ENCODE data around the gene NPAT. TPM values are rescaled to one million over a fixed set of nuclear protein-coding genes. Genes with fewer than 3 reads are reported as not detected.

The NPAT gene
- total and polyA plus RNA-seq, 5 experiments from 2014 or later: 34.9 to 75.8 (median 52.8) TPM

DNA sequence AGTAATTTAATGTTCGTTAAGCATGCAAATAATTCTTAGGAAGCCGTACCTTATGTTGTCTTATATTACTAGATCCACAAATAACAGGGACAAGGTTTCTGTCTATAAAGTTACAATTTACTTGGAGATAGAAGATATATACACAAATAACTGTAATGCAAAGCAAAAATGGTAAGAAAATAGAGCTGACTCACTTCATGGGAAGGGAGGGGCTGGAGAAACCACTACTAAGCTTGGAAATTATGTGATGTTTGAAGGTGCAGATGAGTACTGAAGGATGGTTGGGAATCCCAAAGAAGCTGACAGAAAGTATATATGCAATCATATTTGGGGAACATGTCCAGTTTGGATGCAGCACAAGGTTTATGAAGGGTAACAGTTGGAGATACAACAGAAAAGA, 4.0 kb downstream of the NPAT start:
- ATAC-seq: no peak
- H3K4me3 Mint-ChIP-seq: peak overlapping the region in 4 of 10 donors; percentile 20 to 73 (median 52)
- H3K9me3 Mint-ChIP-seq: no peaks in the 10 kb centered on the region
- peaks cover 44 to 74% (median 69%) of the 10 kb centered on the region in 4 donors for H3K4me1 Mint-ChIP-seq
- peak overlapping the region in 7 of 10 donors; percentile 9 to 71 (median 39) for H3K27ac Mint-ChIP-seq
- POLR2A ChIA-PET: interaction anchor here (0.5 to 1.6 kb wide), 5 partner anchors 13 to 108 kb away, joined by 3 to 11 read pairs (median 5); no protein-coding TSS in a partner anchor
- peaks cover 0 to 55% (median 4%) of the 10 kb centered on the region in 3 donors for H3K36me3 Mint-ChIP-seq
- no peaks in the 10 kb centered on the region for H3K27me3 Mint-ChIP-seq
- no peak for DNase-seq

DNA sequence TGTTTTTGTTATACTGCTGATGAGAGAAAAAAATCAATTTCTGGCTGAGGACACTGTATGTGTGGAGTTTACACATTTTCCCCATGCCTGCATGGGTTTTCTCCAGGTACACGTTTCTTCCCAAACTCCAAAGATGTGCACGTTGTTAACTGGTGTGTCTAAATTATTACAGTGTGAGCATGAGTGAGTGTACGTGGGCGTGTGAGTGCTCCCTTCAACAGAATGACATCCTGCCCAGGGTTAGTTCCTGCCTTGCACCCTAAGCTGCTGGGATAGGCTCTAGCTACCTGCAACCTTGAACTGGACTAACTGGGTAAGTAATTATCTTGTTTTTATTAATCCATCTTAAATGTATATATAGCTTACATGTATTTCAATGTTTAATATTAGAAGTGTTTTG, 5.5 kb downstream of the NPAT start:
- peaks cover 0 to 68% (median 15%) of the 10 kb centered on the region in 3 donors for H3K36me3 Mint-ChIP-seq
- POLR2A ChIA-PET: interaction anchor here (0.5 to 0.6 kb wide), 2 partner anchors 21 to 36 kb away, joined by 3 to 4 read pairs; no protein-coding TSS in a partner anchor
- peak; percentile 43 to 61 for ATAC-seq
- no peaks in the 10 kb centered on the region for H3K9me3 Mint-ChIP-seq
- H3K27ac Mint-ChIP-seq: peak overlapping the region; percentile 4 to 76 (median 64)
- H3K4me1 Mint-ChIP-seq: peaks cover 45 to 85% (median 79%) of the 10 kb centered on the region in 4 donors
- peak in 1 of 10 donors; percentile 24 for DNase-seq
- H3K4me3 Mint-ChIP-seq: peak overlapping the region; percentile 31 to 74 (median 66)
- no peaks in the 10 kb centered on the region for H3K27me3 Mint-ChIP-seq

DNA sequence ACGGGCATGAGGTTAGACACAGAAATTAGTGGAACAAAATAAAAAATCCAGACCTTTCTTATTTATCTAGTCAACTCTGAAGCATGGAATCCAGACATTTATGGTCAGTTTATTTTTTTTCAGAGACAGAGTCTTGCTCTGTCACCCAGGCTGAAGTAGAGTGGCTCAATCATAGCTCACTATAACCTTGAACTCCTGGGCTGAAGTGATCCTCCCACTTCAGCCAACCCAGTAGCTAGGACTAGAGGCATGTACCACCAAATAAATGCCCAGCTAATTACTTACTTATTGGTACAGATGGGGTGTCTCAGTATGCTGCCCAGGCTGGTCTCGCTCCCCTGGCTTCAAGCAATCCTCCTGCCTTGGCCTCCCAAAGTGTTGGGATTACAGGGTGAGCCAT, 8.7 kb downstream of the NPAT start:
- H3K4me3 Mint-ChIP-seq: peak overlapping the region in 8 of 10 donors; percentile 4 to 64 (median 42)

DNA sequence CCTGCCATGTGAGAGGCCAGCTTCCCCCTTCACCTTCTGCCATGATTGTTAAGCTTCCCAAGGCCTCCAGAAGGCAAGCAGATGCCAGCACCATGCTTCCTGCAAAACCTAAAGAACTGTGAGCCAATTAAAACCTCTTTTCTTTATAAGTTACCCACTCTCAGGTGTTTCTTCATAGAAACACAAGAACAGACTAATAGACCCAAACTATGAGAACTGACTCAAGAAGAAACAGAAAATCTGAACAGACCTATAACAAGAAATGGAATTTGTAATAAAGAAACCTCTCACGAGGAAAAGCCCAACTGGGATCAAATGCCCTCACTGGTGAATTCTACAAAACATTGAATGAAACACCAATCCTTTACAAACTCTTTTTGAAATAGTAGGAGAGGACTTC, 12.0 kb downstream of the NPAT start:
- DNase-seq: no peak
- H3K27ac Mint-ChIP-seq: peak overlapping the region; percentile 20 to 78 (median 64)
- peaks cover 27 to 74% (median 69%) of the 10 kb centered on the region in 4 donors for H3K4me1 Mint-ChIP-seq
- POLR2A ChIA-PET: interaction anchor here (1.7 kb wide), 1 partner anchor 12 kb away, joined by 6 read pairs; the partner anchor contains the start of genes ATM and NPAT
- H3K4me3 Mint-ChIP-seq: peak overlapping the region in 8 of 10 donors; percentile 20 to 71 (median 32)
- H3K27me3 Mint-ChIP-seq: no peaks in the 10 kb centered on the region
- H3K36me3 Mint-ChIP-seq: peaks cover 20 to 95% (median 67%) of the 10 kb centered on the region in 3 donors
- no peak for ATAC-seq
- H3K9me3 Mint-ChIP-seq: peaks cover 0 to 9% (median 0%) of the 10 kb centered on the region in 9 donors

More for the DNA sequence above, 8.7 kb downstream of the NPAT start:
- ATAC-seq (no peak), DNase-seq (no peak)
- POLR2A ChIA-PET: interaction anchor here (0.7 to 1.4 kb wide), 2 partner anchors 12 to 82 kb away, joined by 3 to 6 read pairs; no protein-coding TSS in a partner anchor
- Mint-ChIP-seq H3K27me3 (no peaks in the 10 kb centered on the region), H3K27ac (peak overlapping the region in 9 of 10 donors; percentile 9 to 71 (median 43)), H3K36me3 (peaks cover 13 to 84% (median 37%) of the 10 kb centered on the region in 3 donors), H3K4me1 (peaks cover 35 to 84% (median 77%) of the 10 kb centered on the region in 4 donors), H3K9me3 (peaks cover 0 to 3% (median 0%) of the 10 kb centered on the region in 9 donors)

DNA sequence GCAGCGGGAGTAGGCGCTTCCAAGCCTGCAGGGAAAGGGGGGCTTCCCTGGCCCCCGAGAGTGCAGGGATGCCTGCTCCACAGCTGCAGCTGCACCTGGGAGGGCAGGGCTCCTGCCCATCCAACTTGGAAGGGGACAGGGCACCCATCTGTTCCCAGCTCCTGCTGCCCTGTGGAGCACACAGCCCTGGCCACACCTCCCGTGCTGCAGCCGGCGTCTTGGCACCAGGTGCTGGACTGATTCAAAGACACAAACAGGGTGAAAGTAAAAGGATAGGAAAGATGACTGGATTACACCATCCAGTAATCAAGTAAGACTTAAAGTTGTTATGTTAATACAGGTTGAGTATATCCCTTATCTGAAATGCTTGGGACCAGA, 14.8 kb downstream of the NPAT start:
- DNase-seq: no peak
- Mint-ChIP-seq H3K4me3 (no peak overlapping the region), H3K27ac (peak overlapping the region in 2 of 10 donors; percentile 16 to 24), H3K27me3 (no peaks in the 10 kb centered on the region), H3K36me3 (peaks cover 31 to 97% (median 78%) of the 10 kb centered on the region in 3 donors), H3K9me3 (peaks cover 0 to 20% (median 5%) of the 10 kb centered on the region in 9 donors), H3K4me1 (peaks cover 28 to 75% (median 68%) of the 10 kb centered on the region in 4 donors)
- POLR2A ChIA-PET: no interaction called here
- ATAC-seq: no peak

DNA sequence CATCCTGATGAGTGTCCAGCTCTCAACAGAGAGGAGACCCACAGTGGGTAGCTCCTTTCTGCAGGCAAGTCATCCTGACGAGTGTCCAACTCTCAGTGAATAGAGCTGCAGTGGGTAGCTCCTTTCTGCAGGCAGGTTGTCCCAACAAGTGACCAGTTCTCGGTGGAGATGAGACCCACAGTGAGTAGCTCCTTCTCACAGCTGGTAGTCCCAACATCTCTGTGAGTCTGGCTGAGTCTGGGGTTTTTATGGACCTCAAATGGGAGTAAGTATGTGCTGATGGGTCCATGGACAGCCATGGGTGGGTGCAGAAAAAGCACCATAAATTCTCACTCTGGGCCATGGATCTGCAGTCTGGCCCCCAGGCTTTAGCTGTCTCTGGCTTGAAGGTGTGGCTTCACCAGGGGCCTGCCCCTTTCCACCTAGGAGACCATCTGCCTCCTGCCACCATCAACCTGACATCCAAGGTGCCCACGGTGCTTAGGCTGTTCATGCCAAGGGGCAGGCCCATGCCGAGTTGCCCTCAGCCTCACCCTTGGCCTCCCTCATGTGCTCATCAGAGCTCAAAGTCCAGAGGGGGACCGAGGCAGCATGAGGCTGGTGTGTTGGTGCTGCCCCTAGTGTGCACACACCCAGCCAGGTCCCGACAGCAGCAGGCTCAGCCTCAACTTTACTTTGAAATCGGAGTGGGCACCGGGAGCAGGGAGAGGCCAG, 15.3 kb downstream of the NPAT start:
- H3K4me3 Mint-ChIP-seq: no peak overlapping the region
- H3K4me1 Mint-ChIP-seq: peaks cover 30 to 75% (median 69%) of the 10 kb centered on the region in 4 donors
- H3K36me3 Mint-ChIP-seq: peaks cover 31 to 95% (median 74%) of the 10 kb centered on the region in 3 donors
- no peak overlapping the region for H3K27ac Mint-ChIP-seq
- no peak for DNase-seq
- POLR2A ChIA-PET: interaction anchor here (0.6 to 1.0 kb wide), 3 partner anchors 15 to 118 kb away, joined by 3 to 7 read pairs (median 3); partner anchors contain the start of gene NPAT
- H3K27me3 Mint-ChIP-seq: no peaks in the 10 kb centered on the region
- no peak for ATAC-seq
- H3K9me3 Mint-ChIP-seq: peaks cover 0 to 20% (median 5%) of the 10 kb centered on the region in 9 donors

DNA sequence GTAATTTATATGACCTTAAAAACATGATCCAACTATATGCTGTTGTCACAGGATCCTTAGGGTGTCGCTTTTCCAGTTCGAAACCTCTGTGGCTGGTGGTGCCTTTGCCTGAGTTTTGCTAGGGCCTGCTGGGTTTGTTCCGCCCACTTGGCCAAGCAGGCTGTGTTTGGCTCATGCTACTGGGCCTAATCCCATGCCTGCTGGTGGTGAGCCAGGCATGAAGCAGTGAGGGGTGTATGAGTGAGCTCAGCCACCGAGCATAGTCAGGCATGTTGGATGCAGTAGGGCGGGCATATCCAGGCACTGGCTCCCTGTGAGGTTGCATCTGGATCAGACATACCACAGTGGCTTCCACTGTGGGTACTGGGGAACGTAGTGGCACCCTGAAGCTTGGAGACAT, 16.3 kb downstream of the NPAT start:
- Mint-ChIP-seq H3K4me3 (peak overlapping the region in 4 of 10 donors; percentile 22 to 38 (median 28)), H3K4me1 (peaks cover 28 to 79% (median 70%) of the 10 kb centered on the region in 4 donors), H3K9me3 (peaks cover 0 to 20% (median 5%) of the 10 kb centered on the region in 9 donors), H3K36me3 (peaks cover 31 to 86% (median 65%) of the 10 kb centered on the region in 3 donors), H3K27me3 (no peaks in the 10 kb centered on the region), H3K27ac (peak overlapping the region in 1 of 10 donors; percentile 66)
- DNase-seq: no peak
- no peak for ATAC-seq
- POLR2A ChIA-PET: interaction anchor here (0.7 to 2.1 kb wide), 4 partner anchors 16 to 75 kb away, joined by 3 to 5 read pairs (median 3); partner anchors contain the start of genes ATM and NPAT

DNA sequence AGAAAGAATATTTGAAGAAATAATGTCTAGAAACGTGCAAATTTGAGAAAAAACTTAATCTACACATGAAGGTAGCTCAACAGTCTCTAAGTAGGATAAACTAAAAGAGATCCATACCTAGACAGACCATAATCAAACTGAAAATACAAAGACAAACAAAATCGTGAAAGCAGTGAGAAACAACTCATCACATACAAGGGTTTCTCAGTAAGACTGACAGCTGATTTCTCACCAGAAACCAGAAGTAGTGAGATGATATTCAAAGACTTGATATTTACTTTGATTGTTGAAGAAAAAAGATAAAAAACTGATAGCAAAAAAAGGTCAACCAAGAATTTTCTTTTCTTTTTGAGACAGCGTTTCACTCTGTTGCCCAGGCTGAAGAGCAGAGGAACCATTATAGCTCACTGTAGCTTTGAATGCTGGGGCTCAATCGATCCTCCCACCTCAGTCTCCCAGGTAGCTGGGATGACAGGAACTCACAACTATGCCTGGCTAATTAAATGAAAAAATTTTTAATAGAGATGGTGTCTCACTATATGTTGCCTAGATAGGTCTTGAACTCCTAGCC, 17.4 kb downstream of the NPAT start:
- Mint-ChIP-seq H3K27ac (peak overlapping the region in 3 of 10 donors; percentile 21 to 61 (median 24)), H3K36me3 (peaks cover 21 to 76% (median 54%) of the 10 kb centered on the region in 3 donors), H3K27me3 (no peaks in the 10 kb centered on the region), H3K4me3 (peak overlapping the region in 2 of 10 donors; percentile 41 to 65), H3K4me1 (peaks cover 25 to 80% (median 71%) of the 10 kb centered on the region in 4 donors), H3K9me3 (peaks cover 0 to 20% (median 5%) of the 10 kb centered on the region in 9 donors)
- DNase-seq (no peak), ATAC-seq (no peak)
- POLR2A ChIA-PET: interaction anchor here (2.1 kb wide), 1 partner anchor 19 kb away, joined by 5 read pairs; no protein-coding TSS in a partner anchor

DNA sequence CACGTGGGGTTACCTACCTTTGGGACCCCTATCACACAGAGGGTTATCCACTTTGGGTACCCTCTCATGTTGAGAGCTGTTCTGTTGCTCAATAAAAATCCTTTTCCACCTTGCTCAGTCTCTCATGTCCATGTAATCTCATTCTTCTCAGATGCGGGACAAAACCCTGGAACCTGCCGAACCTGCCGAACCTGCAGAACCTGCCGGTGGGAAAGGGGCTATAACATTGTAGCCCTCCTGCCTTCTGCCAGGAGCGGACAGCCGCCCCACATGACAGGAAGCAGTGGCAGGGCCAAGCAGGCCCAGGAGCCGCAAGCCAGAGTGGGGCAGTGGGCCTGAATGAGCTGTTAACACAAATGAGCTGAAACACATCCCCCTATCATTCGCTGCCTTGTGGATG, 18.1 kb downstream of the NPAT start:
- Mint-ChIP-seq H3K9me3 (peaks cover 0 to 20% (median 5%) of the 10 kb centered on the region in 9 donors), H3K36me3 (peaks cover 18 to 76% (median 50%) of the 10 kb centered on the region in 3 donors), H3K27ac (peak overlapping the region in 1 of 10 donors; percentile 61), H3K4me1 (peaks cover 29 to 82% (median 73%) of the 10 kb centered on the region in 4 donors), H3K27me3 (no peaks in the 10 kb centered on the region), H3K4me3 (no peak overlapping the region)
- DNase-seq (no peak), ATAC-seq (no peak)
- POLR2A ChIA-PET: interaction anchor here (2.1 kb wide), 1 partner anchor 19 kb away, joined by 5 read pairs; no protein-coding TSS in a partner anchor

DNA sequence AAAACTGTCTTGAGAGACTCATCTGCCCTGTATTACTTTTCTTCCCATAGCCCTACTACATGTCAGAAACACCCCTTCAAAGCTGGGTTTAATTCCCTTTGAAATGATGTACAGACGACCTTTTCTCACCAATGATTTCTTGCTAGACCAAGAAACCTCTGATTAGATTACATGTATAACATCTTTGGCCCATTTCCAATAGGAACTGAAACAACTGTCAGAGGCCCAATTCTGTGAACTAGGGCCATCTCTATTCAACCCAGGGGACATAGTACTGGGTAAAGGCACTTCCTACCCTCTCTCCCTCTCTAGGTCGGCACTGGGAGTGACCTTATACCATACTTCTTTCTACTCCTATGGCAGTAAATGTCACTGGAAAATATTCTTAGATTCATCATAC, 19.4 kb downstream of the NPAT start:
- Mint-ChIP-seq H3K4me1 (peaks cover 29 to 86% (median 78%) of the 10 kb centered on the region in 4 donors), H3K27me3 (no peaks in the 10 kb centered on the region), H3K4me3 (no peak overlapping the region), H3K27ac (peak overlapping the region in 6 of 10 donors; percentile 39 to 84 (median 53)), H3K36me3 (peaks cover 18 to 74% (median 47%) of the 10 kb centered on the region in 3 donors), H3K9me3 (peaks cover 0 to 20% (median 5%) of the 10 kb centered on the region in 9 donors)
- DNase-seq: no peak
- POLR2A ChIA-PET: no interaction called here
- ATAC-seq: no peak

DNA sequence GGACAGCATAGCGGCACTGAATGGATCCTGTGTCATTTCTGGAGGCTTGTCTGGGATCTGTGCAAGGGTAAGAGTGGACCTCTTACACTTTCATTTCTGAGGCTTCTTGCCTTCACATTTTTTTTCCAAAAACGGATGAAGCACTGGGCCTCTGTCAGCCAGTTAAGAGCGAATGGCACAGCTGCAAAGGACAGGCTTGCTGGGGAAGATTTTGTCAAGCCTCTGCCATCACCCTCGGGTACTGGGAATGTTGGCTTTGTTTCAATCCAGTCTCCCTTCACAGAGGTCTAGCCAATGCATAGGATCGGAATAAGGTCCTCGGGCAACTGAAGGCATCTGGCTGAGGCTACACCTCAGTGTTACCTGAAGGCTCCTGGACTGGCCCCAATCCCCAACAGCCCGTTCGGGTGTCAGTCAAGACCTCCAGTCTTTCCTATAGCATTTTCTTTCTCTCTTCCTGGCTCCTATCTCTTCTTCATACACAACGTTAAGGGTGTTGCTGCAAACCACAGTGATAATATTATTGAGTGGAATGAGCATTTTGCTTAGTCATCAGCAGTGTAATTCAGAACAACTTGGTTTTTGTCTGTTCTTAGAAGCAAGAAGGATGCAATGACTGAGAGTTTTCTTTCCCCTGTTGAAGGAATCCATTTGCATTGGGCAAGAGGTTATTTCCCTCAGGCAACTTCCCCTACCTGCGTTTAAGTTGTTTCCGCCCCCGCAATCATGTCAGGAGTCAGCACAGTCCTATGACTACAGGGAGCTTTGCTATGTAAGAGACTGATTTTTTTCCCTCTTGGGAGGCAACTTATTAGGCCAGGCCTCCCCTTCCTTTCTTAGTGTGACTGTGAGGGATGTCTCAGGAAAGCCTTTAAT, 22.8 kb downstream of the NPAT start:
- H3K9me3 Mint-ChIP-seq: peaks cover 0 to 8% (median 1%) of the 10 kb centered on the region in 9 donors
- POLR2A ChIA-PET: interaction anchor here (0.5 to 1.4 kb wide), 2 partner anchors 23 to 74 kb away, joined by 3 to 6 read pairs; partner anchors contain the start of genes ATM and NPAT
- DNase-seq: peak in 2 of 10 donors; percentile 15

More for the DNA sequence above, 22.8 kb downstream of the NPAT start:
- Mint-ChIP-seq H3K36me3 (peaks cover 7 to 75% (median 25%) of the 10 kb centered on the region in 3 donors), H3K27ac (peak overlapping the region; percentile 39 to 87 (median 76)), H3K4me3 (peak overlapping the region in 6 of 10 donors; percentile 23 to 57 (median 44)), H3K4me1 (peaks cover 29 to 88% (median 77%) of the 10 kb centered on the region in 4 donors), H3K27me3 (no peaks in the 10 kb centered on the region)
- peak; percentile 53 to 84 for ATAC-seq

All from naive thymus-derived CD8-positive, alpha-beta T cell (primary cell).